Lower leg skin (tissue), 3 donors: ENCODE results near the gene SEC31A.

Experiments
- POLR2A ChIP-seq, 2 donors: fragments of 450-650 bp; IDR thresholded peaks; one replicate each; pipeline ENCODE4 v1.6.1; 2016 to 2017; ENCODE audit warnings: antibody characterized with exemption in 2 of 2, mild to moderate bottlenecking in 1 of 2, moderate library complexity in 1 of 2
- TF ChIP-seq, protein P1 (sequence below), 3 donors: fragments of 450-650 bp; IDR thresholded peaks; one replicate each; pipeline ENCODE4 v1.5.1; 2016; ENCODE audit warnings: antibody characterized with exemption in 3 of 3, mild to moderate bottlenecking in 3 of 3, moderate library complexity in 2 of 3

DNA sequence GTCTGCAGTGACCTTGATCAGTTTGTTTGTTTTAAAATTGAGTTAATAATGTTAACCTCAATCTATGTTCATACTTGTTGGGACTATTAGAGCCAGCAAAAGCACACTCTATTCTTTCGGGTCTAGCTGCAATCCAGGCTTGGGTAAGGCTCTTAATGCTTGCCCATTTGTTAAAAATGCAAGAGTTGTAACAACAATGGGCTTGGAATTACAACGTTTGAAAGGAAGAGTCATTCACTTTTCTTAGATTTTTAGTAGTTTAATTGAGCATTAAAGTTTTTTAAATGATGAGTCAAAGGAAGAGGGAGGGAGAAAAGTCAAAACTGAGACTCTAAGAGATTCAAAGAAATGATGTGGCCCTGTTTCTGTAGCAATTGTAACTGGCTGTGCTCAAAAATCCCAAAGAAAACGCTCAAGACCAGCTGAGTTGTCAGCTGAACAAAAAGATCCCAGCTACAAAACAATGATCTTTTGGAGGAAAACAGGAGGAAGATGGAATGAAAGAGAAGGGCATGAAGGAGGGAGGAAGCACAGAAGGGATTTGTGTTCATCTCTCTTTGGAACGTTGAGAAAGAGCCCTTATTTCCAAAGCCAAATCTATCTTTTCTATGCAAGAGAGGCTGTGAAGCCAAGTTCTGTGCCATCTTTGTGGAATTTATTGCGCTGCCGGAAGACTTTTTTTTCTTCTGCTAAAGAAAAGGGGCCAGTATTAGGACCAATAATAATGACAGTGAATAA, 97.9 kb downstream of the SEC31A start:
- TF ChIP-seq, protein P1, sequence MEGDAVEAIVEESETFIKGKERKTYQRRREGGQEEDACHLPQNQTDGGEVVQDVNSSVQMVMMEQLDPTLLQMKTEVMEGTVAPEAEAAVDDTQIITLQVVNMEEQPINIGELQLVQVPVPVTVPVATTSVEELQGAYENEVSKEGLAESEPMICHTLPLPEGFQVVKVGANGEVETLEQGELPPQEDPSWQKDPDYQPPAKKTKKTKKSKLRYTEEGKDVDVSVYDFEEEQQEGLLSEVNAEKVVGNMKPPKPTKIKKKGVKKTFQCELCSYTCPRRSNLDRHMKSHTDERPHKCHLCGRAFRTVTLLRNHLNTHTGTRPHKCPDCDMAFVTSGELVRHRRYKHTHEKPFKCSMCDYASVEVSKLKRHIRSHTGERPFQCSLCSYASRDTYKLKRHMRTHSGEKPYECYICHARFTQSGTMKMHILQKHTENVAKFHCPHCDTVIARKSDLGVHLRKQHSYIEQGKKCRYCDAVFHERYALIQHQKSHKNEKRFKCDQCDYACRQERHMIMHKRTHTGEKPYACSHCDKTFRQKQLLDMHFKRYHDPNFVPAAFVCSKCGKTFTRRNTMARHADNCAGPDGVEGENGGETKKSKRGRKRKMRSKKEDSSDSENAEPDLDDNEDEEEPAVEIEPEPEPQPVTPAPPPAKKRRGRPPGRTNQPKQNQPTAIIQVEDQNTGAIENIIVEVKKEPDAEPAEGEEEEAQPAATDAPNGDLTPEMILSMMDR (IDR thresholded peaks at IDR 0.05) = no peak
- no peak for TF ChIP-seq POLR2A (IDR thresholded peaks at IDR 0.05)
